LHCN-M2 (cell line): ENCODE measurements around the gene RBL1. TPM values are rescaled to one million over a fixed set of nuclear protein-coding genes. Genes with fewer than 3 reads are reported as not detected.
"Not testable (repeated sequence)": the region's sequence is repeated elsewhere in the genome, so short reads cannot be mapped to it uniquely, and the experiment has no call there.

ENCODE experiments used
- DNase-seq: peaks from one replicate; pipeline ENCODE4 v3.0.0-alpha.2; 2012; ENCODE audit warnings: low read depth
- total RNA-seq: library from RNA; depleted of rRNA; stranded (reverse); fragments of >200 nt; gene quantifications from 2 replicates; pipeline ENCODE4 v1.2.3, GENCODE V29; 2014

The RBL1 gene
- total RNA-seq, 1 experiment from 2014 or later: 18.4 TPM

- DNase-seq: no peak
Observed at GRCh38 chr20:37072293-37073196, 23.3 kb downstream of the RBL1 start.

DNA sequence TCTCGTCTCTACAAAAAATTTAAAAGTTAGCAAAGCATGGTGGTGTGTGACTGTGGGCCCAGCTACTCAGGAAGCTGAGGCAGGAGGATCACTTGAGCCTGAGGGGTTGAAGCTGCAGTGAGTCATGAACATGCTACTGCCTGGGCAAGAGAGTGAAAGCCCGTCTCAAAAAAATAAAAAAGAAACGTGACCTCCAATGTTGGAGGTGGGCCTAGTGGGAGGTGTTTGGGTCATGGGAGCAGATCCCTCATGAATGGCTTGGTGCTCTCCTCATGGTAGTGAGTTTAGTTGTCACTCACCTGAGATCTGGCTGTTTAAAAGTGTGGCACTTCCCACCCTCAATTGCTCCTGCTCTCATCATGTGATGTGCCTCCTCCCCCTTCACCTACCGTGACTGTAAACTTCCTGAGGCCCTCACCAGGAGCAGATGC, 24.3 kb downstream of the RBL1 start:
- DNase-seq: no peak

- DNase-seq: not testable (repeated sequence)
Observed at GRCh38 chr20:37069563-37069962, 26.2 kb downstream of the RBL1 start.

DNA sequence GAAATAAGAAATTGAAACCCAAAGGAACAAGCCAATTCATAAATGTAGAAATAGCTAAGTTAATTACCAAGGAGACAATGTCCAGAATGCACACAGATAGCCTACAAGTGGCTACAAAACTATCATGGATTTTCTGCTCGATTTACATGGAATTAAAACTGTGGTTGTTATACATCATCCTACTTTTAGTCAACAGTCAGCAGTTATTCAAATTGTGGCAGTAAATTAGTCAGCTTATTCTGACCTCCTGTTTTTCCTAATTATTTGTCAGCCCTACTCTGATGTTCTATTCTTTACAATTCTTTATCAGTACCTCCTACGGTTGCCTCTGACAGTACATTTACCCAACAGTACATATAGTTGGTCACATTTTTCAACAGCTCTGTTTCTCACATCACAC, 29.6 kb downstream of the RBL1 start:
- no peak for DNase-seq

GRCh38 chr20:37055276-37055675, 40.5 kb downstream of the RBL1 start:
- DNase-seq: no peak

DNA sequence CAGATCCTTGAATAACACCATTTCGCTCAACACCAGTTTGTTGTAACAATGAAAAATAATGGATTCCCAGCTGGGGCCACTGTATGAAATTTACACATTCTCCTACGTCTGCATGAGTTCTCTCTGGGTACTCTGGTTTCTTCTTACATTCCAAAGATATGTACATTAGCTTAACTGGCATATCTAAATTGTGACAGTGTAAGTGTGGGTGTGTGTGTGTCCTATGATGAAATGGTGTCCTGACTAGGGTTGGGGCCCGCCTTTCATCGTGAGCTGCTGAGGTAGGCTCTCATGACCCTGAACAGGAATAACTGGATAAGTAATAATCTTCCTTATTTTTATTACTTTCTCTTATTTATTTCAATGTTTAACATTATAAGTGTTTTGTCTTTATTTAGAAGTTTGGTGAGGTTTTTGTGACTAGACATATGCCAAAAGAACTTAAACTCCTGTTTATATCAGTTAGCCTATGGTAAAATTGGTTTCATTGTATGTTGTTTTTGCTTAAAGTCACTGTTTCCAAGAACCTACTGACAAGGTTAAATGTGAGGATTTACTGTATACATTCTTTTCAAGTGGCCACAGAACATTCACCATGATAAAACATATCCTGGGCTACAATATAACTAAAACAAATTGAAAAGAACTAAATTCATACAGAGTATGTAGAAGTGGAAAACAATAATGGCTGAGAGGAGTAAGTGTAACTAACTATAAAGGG, 42.4 kb downstream of the RBL1 start:
- DNase-seq: no peak

DNA sequence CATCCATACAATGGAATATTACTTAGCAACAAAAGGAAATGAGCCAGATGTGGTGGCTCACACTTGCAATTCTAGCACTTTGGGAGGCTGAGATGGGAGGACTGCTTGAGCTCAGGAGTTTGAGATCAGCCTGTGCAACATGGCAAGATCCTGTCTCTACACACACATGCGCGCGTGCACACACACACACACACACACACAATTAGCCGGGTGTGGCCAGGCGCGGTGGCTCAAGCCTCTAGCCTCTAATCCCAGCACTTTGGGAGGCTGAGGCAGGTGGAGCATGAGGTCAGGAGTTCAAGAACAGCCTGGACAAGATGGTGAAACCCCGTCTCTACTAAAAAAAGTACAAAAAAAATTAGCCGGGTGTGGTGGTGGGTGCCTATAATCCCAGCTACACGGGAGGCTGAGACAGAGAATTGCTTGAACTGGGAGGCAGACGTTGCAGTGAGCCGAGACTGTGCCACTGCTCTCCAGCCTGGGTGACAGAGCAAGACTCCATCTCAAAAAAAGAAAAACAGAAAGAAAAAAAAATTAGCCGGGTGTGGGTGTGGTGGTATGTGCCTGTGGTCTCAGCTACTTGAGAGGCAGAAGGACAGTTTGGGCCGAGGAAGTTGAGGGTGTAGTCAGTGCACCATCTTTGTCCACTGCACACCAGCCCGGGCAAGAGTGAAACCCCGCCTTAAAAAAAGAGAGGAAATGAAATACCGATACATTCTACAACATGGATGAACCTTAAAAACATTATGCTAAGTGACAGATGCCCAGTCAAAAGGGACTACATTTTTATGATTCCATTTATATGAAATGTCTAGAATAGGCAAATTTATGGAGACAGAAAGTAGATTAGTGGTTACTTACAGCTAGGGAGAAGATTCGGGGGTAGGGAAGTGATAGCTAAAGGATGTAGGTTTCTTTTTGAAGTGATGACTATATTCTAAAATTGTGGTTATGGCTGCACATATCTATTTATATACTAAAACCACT, 52.5 kb downstream of the RBL1 start:
- DNase-seq: no peak

DNA sequence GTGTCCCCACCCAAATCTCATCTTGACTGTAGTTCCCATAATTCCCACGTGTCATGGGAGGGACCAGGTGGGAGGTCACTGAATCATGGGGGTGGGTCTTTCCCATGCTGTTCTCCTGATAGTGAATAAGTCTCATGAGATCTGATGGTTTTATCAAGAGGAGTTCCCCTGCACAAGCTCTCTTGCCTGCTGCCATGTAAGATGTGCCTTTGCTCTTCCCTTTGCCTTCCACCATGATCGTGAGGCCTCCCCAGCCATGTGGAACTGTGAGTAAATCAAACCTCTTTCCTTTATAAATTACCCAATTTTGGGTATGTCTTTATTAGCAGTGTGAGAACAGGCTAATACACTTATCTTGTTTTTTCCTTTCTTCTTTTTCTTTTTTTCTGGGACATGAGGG, 56.4 kb downstream of the RBL1 start:
- not testable (repeated sequence) for DNase-seq

GRCh38 chr20:37032077-37032476, 63.7 kb downstream of the RBL1 start:
- no peak for DNase-seq

DNA sequence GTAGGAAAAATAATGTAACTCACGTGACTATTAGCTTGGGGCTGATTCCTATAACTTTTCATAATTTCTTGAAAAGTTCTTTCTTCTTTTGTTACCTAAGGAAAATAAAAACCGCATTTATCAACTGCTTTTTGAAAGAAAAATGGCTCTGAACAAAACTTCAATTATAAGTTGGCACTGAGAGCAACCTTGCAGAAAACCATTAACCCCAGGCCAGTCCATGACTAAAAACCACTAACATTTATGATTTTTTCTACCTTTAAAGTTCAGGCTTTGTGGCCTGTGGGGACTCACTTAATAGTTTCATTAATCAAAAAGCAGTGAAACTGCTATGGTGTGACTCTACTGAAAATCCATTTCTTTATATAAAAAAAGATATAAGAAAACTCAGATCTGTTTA, 75.2 kb downstream of the RBL1 start:
- no peak for DNase-seq

DNA sequence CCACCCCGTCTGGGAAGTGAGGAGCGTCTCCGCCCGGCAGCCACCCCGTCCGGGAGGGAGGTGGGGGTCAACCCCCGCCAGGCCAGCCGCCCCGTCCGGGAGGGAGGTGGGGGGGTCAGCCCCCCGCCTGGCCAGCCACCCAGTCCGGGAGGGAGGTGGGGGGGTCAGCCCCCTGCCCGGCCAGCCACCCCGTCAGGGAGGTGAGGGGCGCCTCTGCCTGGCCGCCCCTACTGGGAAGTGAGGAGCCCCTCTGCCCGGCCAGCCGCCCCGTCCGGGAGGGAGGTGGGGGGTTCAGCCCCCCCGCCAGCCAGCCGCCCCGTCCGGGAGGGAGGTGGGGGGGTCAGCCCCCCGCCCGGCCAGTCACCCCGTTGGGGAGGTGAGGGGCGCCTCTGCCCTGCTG, 83.2 kb downstream of the RBL1 start:
- DNase-seq: not testable (repeated sequence)

GRCh38 chr20:37011858-37012257, 83.9 kb downstream of the RBL1 start:
- not testable (repeated sequence) for DNase-seq

DNA sequence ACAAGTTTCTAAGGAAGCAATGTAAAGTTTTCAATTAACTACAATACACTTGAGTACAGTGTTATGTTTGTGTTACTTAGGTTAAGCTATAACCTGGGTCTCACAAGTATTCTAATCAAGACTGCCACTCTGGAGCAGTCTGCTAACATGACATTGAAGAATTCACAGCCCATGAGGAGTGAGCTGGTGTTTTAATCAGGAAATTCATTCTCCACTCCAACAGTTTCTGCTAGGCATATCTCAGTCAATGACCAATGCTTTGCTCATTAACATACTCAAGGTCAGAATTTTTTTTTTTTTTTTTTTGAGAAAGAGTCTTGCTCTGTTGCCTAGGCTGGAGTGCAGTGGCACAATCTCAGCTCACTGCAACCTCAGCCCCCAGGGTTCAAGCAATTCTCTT, 84.7 kb downstream of the RBL1 start:
- no peak for DNase-seq

GRCh38 chr20:37007898-37008649, 87.7 kb downstream of the RBL1 start:
- DNase-seq: peak; percentile 25

DNA sequence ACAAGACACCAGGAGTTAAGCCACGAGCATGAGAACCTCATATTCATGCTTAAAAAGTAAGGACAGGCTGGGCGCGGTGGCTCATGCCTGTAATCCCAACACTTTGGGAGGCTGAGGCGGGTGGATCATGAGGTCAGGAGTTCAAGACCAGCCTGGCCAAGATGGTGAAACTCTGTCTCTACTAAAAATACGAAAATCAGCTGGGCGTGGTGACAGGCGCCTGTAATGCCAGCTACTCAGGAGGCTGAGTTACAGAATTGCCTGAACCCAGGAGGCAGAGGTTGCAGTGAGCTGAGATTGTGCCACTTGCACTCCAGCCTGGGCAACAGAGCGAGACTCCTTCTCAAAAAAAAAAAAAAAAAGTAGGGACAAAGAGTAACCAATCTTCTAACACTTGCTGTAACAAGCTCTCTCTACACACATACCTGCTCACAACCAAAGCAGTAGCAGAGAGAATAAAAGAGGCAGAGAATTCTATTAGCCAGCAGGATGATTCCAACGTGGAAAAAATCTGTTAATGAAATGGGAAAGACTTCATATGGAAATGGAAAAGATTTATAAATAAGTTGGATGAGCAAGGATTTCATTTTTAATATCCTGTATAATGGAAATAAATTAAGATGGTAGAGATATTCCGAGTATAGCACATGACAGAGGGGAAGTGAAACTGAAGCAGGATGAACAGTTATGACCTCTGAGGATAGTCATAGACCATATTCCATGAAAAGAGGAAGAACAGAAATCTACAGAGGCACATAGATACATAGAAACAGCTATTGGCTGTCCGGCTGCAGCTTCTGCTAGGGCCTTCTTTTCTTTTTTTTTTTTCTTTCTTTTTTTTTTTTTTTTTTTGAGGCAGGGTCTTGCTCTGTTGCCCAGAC, 90.5 kb downstream of the RBL1 start:
- not testable (repeated sequence) for DNase-seq

- not testable (repeated sequence) for DNase-seq
Observed at GRCh38 chr20:37001634-37002033, 94.2 kb downstream of the RBL1 start.

DNA sequence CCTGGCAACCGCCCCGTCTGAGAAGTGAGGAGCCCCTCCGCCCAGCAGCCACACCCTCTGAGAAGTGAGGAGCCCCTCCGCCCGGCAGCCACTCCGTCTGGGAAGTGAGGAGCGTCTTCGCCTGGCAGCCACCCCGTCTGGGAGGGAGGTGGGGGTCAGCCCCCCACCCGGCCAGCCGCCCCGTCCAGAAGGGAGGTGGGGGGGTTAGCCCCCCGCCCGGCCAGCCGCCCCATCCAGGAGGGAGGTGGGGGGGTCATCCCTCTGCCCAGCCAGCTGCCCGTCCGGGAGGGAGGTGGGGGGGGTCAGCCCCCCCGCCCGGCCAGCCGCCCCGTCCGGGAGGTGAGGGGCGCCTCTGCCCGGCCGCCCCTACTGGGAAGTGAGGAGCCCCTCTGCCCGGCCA, 95.6 kb downstream of the RBL1 start:
- DNase-seq: not testable (repeated sequence)

DNA sequence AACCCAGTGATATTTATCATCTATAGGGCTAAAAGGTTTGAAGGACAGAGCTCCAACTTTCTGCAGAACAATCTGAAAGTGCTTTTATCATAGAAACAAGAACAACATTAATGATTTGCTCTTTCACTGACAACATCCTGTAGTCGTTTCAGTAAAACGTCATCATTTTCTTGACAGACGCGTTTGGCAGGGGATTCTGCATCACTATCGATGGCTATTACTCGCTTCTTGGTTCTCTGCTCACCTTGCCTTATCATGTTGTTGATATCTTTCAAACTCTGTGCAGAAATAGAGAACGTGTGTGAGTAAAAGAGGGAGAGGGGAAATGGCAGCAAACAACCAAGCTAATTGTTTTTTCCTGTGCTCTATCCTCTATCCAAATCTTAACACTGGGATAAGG, 97.1 kb downstream of the RBL1 start:
- no peak for DNase-seq

DNA sequence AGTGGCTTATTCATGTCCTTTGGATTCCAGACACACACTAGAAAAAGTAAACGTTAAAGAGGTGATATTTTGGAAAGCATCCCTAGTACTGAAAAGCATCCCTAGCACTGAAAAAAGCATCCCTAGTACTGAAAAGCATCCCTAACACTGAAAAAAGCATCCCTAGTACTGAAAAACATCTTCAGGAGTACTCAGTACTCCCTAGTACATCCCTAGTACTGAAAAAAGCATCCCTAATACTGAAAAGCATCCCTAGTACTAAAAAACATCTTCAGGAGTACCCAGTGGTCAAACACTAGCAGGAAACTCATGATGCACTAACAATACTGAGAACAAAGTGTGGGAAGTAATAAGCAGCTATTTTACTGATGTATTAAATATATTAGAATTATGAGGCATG, 98.7 kb downstream of the RBL1 start:
- no peak for DNase-seq

- DNase-seq: not testable (repeated sequence)
Observed at GRCh38 chr20:36994221-36994620, 101.6 kb downstream of the RBL1 start.
